Gastrocnemius medialis (tissue), 4 donors: ENCODE measurements around the gene SCAF11. TPM values are rescaled to one million over a fixed set of nuclear protein-coding genes. Genes with fewer than 3 reads are reported as not detected.
"Not testable (repeated sequence)": the region's sequence is repeated elsewhere in the genome, so short reads cannot be mapped to it uniquely, and the experiment has no call there.

ENCODE experiments used
- ATAC-seq, 2 donors: fragments of 150-250 bp; one replicate each; pipeline ENCODE4 v1.9.1; 2016
- DNase-seq, 2 donors: peaks; one replicate each; pipeline ENCODE4 v3.0.0-alpha.2; 2019
- H3K27ac ChIP-seq, 4 donors: fragments of 200-600 bp; sonication (generic); 1 replicate in 1 of 4; 2 replicates in 3 of 4; pipeline ENCODE4 v1.5.1; 2016 to 2018; ENCODE audit warnings: mild to moderate bottlenecking in 2 of 4, moderate library complexity in 1 of 4
- H3K27me3 ChIP-seq, 3 donors: fragments of 200-600 bp; sonication (generic) in 2 of 3; 1 replicate in 1 of 3; 2 replicates in 2 of 3; pipeline versions ENCODE4 v1.5.1 to v1.6.0; 2016 to 2019; ENCODE audit warnings: mild to moderate bottlenecking in 1 of 3, moderate library complexity in 1 of 3
- H3K36me3 ChIP-seq, 2 donors: fragments of 200-600 bp; sonication (generic) in 1 of 2; one replicate each; pipeline ENCODE4 v1.5.1; 2017 to 2018
- H3K4me1 ChIP-seq, 2 donors: fragments of 200-600 bp; sonication (generic) in 1 of 2; one replicate each; pipeline ENCODE4 v1.5.1; 2016 to 2017; ENCODE audit warnings: mild to moderate bottlenecking in 2 of 2
- H3K4me3 ChIP-seq, 4 donors: fragments of 200-600 bp; sonication (generic) in 3 of 4; 1 replicate in 1 of 4; 2 replicates in 3 of 4; pipeline ENCODE4 v1.5.1; 2016 to 2019; ENCODE audit warnings: mild to moderate bottlenecking in 2 of 4
- H3K9me3 ChIP-seq, 3 donors: fragments of 200-600 bp; sonication (generic) in 2 of 3; 1 replicate in 1 of 3; 2 replicates in 2 of 3; pipeline ENCODE4 v1.5.1; 2016 to 2019
- POLR2A ChIP-seq, 2 donors: fragments of 450-650 bp; IDR thresholded peaks; one replicate each; pipeline ENCODE4 v1.6.1; 2017; ENCODE audit warnings: antibody characterized with exemption in 2 of 2, mild to moderate bottlenecking in 2 of 2, moderate library complexity in 2 of 2
- in situ Hi-C, 4 donors: fragments of 200-750 bp; cut with MboI; loops; one replicate each; pipeline versions ENCODE4 v1.15.0 to v1.8.0; 2017; ENCODE audit warnings: low sequenced_read_pairs in 4 of 4
- intact Hi-C: fragments of 100-400 bp; cut with DNase I; formaldehyde crosslinking; loops from one replicate; pipeline ENCODE4 v1.15.1; 2023; ENCODE audit warnings: low total_unique reads
- total RNA-seq, 4 donors: library from RNA; depleted of rRNA; stranded (reverse); fragments of >200 nt; gene quantifications; one replicate each; pipeline versions ENCODE4 v1.1.0 to v1.2.3, GENCODE V29; 2016
- TF ChIP-seq, protein P1 (sequence below), 5 experiments: fragments of 450-650 bp in 3 of 5; fragments of 200-600 bp in 2 of 5; sonication (generic) in 2 of 5; IDR thresholded peaks in 4 of 5; conservative IDR thresholded peaks in 1 of 5; 1 replicate in 4 of 5; 2 replicates in 1 of 5; pipeline ENCODE4 v1.5.1; 2016 to 2019; ENCODE audit warnings: antibody characterized with exemption in 5 of 5, mild to moderate bottlenecking in 3 of 5, moderate library complexity in 3 of 5

The SCAF11 gene
- total RNA-seq, 4 donors from 2014 or later, result 69.9 to 101 (median 97.7) TPM

DNA sequence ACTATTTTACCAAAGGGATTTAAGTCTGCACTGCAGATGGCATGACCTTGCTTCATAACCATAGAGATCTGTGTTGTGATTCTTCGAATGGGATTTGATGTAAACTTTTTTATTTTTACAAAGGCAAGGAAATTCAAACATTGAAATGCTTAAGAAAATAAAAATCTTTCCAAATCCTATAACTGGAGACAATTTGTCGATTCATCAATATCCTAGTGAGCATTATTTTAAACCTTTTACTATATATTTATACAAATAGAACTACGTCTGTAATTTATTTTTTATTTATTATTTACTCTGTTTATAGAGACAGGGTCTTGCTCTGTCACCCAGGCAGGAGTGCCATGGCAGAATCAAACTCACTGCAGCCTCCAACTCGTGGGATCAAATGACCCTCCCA is 14.3 kb upstream of the SCAF11 start:
- intact Hi-C loops, result loop anchor here (10.0 kb wide), 1 partner anchor 460 kb away; no protein-coding TSS in a partner anchor
- in situ Hi-C loops, result no loop called here
- ATAC-seq, result no peak

DNA sequence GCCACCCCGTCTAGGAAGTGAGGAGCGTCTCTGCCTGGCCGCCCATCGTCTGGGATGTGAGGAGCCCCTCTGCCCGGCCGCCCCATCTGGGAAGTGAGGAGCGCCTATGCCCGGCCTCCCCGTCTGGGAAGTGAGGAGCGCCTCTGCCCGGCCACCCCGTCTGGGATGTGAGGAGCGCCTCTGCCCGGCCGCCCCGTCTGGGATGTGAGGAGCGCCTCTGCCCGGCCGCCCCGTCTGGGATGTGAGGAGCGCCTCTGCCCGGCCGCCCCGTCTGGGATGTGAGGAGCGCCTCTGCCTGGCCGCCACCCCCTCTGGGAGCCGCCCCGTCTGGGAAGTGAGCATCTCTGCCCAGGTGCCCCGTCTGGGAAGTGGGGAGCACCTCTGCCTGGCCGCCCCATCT is 9.7 kb upstream of the SCAF11 start:
- H3K4me1 ChIP-seq, H3K27ac ChIP-seq, H3K27me3 ChIP-seq, H3K9me3 ChIP-seq, H3K36me3 ChIP-seq, H3K4me3 ChIP-seq, in situ Hi-C loops, DNase-seq, ATAC-seq: not testable (repeated sequence)
- intact Hi-C loops, result loop anchor here (10.0 kb wide), 1 partner anchor 455 kb away; no protein-coding TSS in a partner anchor

More for the DNA sequence above, 14.3 kb upstream of the SCAF11 start:
- Histone ChIP-seq H3K36me3 (no peaks in the 10 kb centered on the region), H3K4me1 (no peaks in the 10 kb centered on the region), H3K27ac (no peak overlapping the region), H3K4me3 (no peak overlapping the region), H3K9me3 (no peaks in the 10 kb centered on the region), H3K27me3 (no peaks in the 10 kb centered on the region)
- TF ChIP-seq, protein P1, sequence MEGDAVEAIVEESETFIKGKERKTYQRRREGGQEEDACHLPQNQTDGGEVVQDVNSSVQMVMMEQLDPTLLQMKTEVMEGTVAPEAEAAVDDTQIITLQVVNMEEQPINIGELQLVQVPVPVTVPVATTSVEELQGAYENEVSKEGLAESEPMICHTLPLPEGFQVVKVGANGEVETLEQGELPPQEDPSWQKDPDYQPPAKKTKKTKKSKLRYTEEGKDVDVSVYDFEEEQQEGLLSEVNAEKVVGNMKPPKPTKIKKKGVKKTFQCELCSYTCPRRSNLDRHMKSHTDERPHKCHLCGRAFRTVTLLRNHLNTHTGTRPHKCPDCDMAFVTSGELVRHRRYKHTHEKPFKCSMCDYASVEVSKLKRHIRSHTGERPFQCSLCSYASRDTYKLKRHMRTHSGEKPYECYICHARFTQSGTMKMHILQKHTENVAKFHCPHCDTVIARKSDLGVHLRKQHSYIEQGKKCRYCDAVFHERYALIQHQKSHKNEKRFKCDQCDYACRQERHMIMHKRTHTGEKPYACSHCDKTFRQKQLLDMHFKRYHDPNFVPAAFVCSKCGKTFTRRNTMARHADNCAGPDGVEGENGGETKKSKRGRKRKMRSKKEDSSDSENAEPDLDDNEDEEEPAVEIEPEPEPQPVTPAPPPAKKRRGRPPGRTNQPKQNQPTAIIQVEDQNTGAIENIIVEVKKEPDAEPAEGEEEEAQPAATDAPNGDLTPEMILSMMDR (IDR thresholded peaks at IDR 0.05 in 4 of 5, conservative IDR thresholded peaks at IDR 0.05 in 1 of 5), result no peak
- TF ChIP-seq POLR2A (IDR thresholded peaks at IDR 0.05), result no peak
- DNase-seq, result no peak

DNA sequence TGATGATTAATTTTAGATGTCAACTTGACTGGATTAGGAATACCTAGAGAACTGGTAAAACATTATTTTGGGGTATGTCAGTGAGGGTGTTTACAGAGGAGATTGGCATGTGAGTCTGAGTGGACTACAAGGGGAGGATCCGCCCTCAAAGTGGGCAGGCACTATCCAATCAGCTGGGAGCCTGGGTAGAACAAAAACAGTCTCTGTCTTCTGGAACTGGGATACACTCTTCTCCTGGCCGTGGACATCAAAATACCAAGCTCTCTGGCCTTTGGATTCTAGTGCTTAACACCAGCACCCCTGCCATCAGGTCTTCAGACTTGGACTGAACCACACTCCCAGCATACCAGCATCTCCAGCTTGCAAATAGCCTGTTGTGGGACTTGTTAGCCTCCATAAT is 4.4 kb upstream of the SCAF11 start:
- ATAC-seq, result no peak
- no peaks in the 10 kb centered on the region for H3K9me3 ChIP-seq
- peaks cover 3 to 4% of the 10 kb centered on the region in 2 donors for H3K4me1 ChIP-seq
- no peak overlapping the region for H3K27ac ChIP-seq
- intact Hi-C loops (loop anchor here (2.0 to 10.0 kb wide), 9 partner anchors 76 to 760 kb away; partner anchors contain the start of gene SLC38A2), in situ Hi-C loops (loop anchor here in 3 of 4 donors (10.0 to 25.0 kb wide), 4 partner anchors 230 to 693 kb away; partner anchors contain the start of gene SLC38A2 (in 1 of the 3))
- TF ChIP-seq POLR2A (IDR thresholded peaks at IDR 0.05), result no peak
- TF ChIP-seq, protein P1 (IDR thresholded peaks at IDR 0.05 in 4 of 5, conservative IDR thresholded peaks at IDR 0.05 in 1 of 5), result no peak
- no peaks in the 10 kb centered on the region for H3K27me3 ChIP-seq
- H3K4me3 ChIP-seq, result no peak overlapping the region
- H3K36me3 ChIP-seq, result no peaks in the 10 kb centered on the region
- DNase-seq, result no peak

DNA sequence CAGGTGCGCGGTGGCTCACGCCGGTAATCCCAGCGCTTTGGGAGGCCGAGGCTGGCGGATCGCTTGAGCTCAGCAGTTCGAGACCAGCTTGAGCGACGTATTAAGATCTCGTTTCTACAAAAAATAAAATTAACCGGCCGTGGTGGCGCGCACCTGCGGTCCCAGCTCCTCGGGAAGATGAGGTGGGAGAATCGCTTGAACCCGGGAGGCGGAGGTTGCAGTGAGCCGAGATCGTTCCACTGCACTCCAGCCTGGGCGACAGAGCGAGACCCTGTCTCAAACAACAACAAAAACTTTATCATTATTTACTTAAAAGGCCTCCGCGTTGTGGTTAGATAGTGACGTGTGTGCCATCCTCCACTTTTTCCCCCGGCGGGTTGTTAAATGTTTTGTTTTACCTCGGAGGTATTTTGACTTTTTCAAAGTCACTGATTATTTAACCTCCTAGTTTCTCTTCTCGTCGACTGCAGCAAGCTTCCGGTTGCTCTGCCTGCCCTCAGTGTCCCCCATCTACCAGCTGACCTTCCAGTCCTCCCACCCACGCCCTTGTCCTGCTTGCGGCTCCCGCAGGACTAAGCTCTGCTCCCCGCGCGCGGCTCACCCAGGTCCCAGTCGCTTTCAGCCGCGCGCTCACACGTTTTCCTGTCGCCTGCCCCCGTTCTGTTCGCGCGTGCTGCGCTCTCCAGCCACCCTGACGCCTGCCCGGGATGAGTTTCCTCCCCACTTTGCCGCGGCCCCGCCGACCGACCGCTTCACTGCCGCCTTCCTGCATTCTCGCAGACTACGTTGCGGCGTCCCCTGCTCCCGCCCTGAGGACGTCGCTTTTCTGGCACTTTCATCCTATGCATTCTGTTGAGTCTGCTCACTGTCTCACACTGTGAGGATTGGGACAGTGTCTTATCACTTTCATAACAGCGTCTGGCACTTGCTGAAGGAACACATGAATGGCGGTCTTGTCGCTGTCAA is 1.2 kb upstream of the SCAF11 start:
- peak; percentile 71 to 84 for TF ChIP-seq POLR2A (IDR thresholded peaks at IDR 0.05)
- TF ChIP-seq, protein P1 (IDR thresholded peaks at IDR 0.05 in 4 of 5, conservative IDR thresholded peaks at IDR 0.05 in 1 of 5), result no peak
- ATAC-seq (peak; percentile 34 to 51), DNase-seq (peak; percentile 59 to 81)
- H3K36me3 ChIP-seq, result no peaks in the 10 kb centered on the region
- peak overlapping the region; percentile 64 to 99 (median 70) for H3K4me3 ChIP-seq
- H3K4me1 ChIP-seq, result peaks cover 30 to 32% of the 10 kb centered on the region in 2 donors
- in situ Hi-C loops (loop anchor here in 3 of 4 donors (10.0 to 25.0 kb wide), 4 partner anchors 227 to 696 kb away; partner anchors contain the start of gene SLC38A2 (in 1 of the 3)), intact Hi-C loops (loop anchor here (5.0 to 10.0 kb wide), 8 partner anchors 133 to 757 kb away; partner anchors contain the start of gene SLC38A2)
- H3K27me3 ChIP-seq, result no peaks in the 10 kb centered on the region
- H3K27ac ChIP-seq, result peak overlapping the region; percentile 95 to 100 (median 98)
- no peaks in the 10 kb centered on the region for H3K9me3 ChIP-seq
